Mucosa of descending colon (tissue), 3 donors: Measurements from ENCODE around the gene MACROD1. TPM values are rescaled to one million over a fixed set of nuclear protein-coding genes. Genes with fewer than 3 reads are reported as not detected.

Experiments used
- ATAC-seq: fragments of 200-7000 bp; cut with Tn5 transposase; one replicate; pipeline ENCODE4 v1.9.1; 2020; ENCODE audit warnings: mild to moderate bottlenecking, moderate library complexity
- DNase-seq, 3 donors: peaks; one replicate each; pipeline ENCODE4 v3.0.0-alpha.2; 2020
- H3K36me3 ChIP-seq: fragments of 200-600 bp; one replicate; pipeline ENCODE4 v1.8.0; 2021; ENCODE audit warnings: low read depth, mild to moderate bottlenecking
- H3K4me1 ChIP-seq: fragments of 200-600 bp; one replicate; pipeline ENCODE4 v1.8.0; 2021; ENCODE audit warnings: low read depth, mild to moderate bottlenecking
- H3K4me3 ChIP-seq: fragments of 200-600 bp; one replicate; pipeline ENCODE4 v1.8.0; 2021; ENCODE audit warnings: mild to moderate bottlenecking
- H3K9me3 ChIP-seq: fragments of 200-600 bp; one replicate; pipeline ENCODE4 v1.8.0; 2021; ENCODE audit warnings: mild to moderate bottlenecking
- intact Hi-C, 2 donors: fragments of 100-400 bp; cut with DNase I in 1 of 2; cut with micrococcal nuclease in 1 of 2; formaldehyde crosslinking; loops; one replicate each; pipeline versions ENCODE4 v1.11.0 to v1.11.1; 2022; cut with DNase I, micrococcal nuclease
- total RNA-seq, 3 donors: library from RNA; stranded (reverse); fragmentation: NEBNext Ultra II Directional in 2 of 3; extraction: Animal tissue kit (Norgen Biotek cat#: 25700) in 2 of 3; gene quantifications; one replicate each; pipeline versions ENCODE4 v1.2.1 to v1.2.4, GENCODE V29; 2021 to 2023
- TF ChIP-seq, protein P1 (sequence below): fragments of 200-600 bp; IDR thresholded peaks from one replicate; pipeline ENCODE4 v1.8.0; 2022; ENCODE audit warnings: antibody characterized with exemption, mild to moderate bottlenecking
- donor health status: DM: no; HTN: no; CAD: no; lungs with moderate emphysema.
- donor health status: DM: no; HTN: no; CAD: no.
- donor health status: DM: no; HTN: yes; CAD: no.

Gene MACROD1
- total RNA-seq, 3 donors from 2014 or later, result 26.7 to 38.7 (median 38.1) TPM

DNA sequence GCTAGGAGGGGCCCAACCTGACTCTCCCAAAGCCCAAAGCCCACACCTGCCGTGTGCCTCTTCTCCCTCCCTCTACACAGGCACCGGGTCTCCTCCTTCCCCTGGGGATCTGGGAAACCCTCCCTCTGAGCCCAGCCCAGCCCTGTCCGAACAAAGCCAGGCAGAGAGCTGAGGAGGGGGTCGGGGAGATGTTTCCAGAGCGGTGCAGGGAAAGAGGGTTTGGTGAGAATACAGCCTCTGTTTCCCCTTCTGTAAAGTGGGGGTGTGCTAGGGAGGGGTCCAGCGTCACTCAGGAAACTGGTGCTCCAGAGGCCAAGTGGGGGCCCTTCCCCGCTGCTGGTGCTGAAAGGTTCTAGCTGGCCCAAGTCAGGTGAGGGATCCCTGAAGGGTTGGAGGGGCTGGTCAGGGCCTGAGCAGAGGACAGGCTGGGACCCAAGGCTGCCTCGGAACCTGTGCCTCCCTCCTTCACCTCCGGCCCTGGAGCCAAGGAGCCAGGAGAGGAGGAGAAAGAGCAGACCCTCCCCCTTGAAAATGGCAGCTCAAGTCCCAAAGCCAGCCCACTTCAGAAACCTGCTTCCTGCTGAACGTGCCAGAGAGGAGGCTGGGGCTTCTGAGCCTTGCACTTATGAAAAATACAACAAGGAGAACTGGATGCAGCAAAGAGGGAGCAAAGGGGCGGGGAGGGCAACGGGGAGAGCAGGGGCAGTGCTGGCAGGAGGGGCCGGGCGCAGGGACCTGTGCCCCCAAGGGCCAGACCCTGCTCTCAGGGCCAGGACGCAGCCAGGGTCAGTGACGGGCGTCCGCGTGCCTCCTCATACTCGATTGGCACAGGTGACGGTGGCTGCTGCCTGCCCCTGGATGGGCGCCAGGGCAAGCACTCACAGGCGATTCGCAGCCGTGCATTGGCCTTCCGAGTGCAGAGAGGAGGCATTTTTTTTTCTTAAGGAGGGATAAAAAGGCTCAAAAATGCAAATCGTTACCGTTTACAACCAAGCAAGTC is 43.2 kb downstream of the MACROD1 start:
- intact Hi-C loops, result no loop called here
- H3K36me3 ChIP-seq, result no peaks in the 10 kb centered on the region
- ATAC-seq (no peak), DNase-seq (no peak)
- H3K9me3 ChIP-seq, result no peaks in the 10 kb centered on the region
- H3K4me3 ChIP-seq, result no peak overlapping the region
- TF ChIP-seq, protein P1, sequence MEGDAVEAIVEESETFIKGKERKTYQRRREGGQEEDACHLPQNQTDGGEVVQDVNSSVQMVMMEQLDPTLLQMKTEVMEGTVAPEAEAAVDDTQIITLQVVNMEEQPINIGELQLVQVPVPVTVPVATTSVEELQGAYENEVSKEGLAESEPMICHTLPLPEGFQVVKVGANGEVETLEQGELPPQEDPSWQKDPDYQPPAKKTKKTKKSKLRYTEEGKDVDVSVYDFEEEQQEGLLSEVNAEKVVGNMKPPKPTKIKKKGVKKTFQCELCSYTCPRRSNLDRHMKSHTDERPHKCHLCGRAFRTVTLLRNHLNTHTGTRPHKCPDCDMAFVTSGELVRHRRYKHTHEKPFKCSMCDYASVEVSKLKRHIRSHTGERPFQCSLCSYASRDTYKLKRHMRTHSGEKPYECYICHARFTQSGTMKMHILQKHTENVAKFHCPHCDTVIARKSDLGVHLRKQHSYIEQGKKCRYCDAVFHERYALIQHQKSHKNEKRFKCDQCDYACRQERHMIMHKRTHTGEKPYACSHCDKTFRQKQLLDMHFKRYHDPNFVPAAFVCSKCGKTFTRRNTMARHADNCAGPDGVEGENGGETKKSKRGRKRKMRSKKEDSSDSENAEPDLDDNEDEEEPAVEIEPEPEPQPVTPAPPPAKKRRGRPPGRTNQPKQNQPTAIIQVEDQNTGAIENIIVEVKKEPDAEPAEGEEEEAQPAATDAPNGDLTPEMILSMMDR, result no peak
- no peaks in the 10 kb centered on the region for H3K4me1 ChIP-seq

DNA sequence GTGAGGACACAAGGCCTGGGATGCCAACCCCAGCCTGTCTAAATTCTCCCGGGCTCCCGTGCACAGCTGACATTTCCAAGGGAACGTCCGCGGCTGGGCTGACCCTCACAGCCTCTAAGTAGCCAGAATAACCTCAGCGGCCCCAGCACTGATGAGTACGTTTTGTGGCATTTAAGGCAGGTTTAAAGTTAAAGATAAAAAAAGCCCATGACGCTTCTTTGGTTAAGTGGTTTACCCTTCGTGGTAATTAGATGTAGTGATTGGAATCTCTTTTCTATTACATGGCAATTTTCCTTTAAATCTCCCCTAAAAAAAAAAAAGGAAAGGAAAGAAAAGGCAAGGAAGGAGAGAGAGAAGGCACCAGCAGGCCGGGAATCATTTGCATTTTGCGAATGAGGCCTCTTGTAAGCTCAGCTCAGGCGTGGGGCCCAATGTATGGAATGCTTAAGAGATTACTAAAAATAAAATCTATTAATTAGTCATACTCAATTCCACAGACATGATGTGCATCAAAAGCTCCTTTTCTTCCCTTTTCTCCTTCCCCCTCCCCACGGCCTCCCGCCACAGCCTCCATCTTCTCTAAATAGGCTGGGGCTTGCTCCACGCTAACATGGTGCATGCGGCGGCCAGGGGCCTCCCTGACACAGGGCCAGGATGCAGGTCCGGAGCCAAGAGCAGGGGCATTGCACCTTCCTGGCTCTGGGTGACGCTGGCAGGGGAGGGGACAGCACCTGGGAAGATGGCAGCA is 44.1 kb downstream of the MACROD1 start:
- Histone ChIP-seq H3K36me3 (no peaks in the 10 kb centered on the region), H3K4me3 (no peak overlapping the region), H3K9me3 (no peaks in the 10 kb centered on the region), H3K4me1 (no peaks in the 10 kb centered on the region)
- intact Hi-C loops, result no loop called here
- no peak for DNase-seq
- ATAC-seq, result no peak
- TF ChIP-seq, protein P1, result no peak

DNA sequence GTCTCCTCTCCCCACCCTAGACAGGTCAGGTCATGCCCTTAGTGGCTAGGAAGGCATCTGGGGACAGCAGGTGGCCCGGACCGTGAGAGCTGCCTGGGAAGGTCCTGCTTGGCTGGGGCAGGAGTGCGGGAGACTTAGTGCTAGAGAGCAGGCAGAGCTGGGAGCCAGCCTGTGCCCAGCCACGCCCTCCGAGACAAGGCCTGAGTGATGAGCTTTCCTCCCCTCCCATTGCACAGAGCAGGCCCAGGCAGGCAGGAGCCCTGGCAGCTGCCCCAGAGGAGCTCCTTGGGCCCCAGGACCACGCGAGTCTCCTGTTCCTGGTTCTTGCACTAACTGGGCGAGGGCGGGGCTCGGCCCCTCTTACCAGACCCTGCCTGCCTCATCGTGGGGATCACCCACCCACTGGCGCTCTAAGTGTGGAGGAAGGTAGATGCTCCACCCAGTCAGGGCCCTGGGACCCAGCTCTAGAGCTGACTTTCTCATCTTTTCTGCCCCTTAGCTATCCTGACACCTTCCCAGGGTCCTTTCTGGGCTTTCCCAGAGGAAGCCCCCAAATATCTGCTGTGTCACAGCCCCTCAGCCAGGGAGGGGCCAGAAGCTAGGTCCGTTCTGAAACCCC is 44.9 kb downstream of the MACROD1 start:
- no peaks in the 10 kb centered on the region for H3K4me1 ChIP-seq
- DNase-seq, result no peak
- peak; percentile 44 for ATAC-seq
- intact Hi-C loops, result no loop called here
- no peaks in the 10 kb centered on the region for H3K36me3 ChIP-seq
- no peak overlapping the region for H3K4me3 ChIP-seq
- TF ChIP-seq, protein P1, result no peak
- H3K9me3 ChIP-seq, result no peaks in the 10 kb centered on the region

DNA sequence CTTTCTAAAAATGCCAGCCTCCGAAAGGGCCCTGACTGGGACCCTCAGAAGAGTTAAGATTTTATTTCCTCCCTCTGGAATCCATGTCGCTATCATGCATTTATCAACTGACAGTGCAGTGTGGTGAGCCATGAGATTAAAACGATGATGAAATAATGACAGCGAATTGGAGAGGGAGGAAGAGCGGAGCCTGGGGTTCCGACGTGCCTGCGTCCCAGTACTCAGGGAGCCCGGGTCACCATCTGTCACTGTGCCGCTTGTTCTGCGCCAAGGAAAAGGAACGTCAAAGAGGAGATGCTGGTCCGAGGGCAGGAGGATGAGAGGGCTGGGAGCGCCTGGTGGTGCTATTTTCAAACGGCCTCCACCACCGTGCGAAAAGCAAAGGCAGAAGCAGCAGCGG is 46.2 kb downstream of the MACROD1 start:
- no peaks in the 10 kb centered on the region for H3K36me3 ChIP-seq
- DNase-seq (no peak), ATAC-seq (no peak)
- no peaks in the 10 kb centered on the region for H3K4me1 ChIP-seq
- H3K9me3 ChIP-seq, result no peaks in the 10 kb centered on the region
- no peak overlapping the region for H3K4me3 ChIP-seq
- TF ChIP-seq, protein P1, result no peak
- intact Hi-C loops, result no loop called here

DNA sequence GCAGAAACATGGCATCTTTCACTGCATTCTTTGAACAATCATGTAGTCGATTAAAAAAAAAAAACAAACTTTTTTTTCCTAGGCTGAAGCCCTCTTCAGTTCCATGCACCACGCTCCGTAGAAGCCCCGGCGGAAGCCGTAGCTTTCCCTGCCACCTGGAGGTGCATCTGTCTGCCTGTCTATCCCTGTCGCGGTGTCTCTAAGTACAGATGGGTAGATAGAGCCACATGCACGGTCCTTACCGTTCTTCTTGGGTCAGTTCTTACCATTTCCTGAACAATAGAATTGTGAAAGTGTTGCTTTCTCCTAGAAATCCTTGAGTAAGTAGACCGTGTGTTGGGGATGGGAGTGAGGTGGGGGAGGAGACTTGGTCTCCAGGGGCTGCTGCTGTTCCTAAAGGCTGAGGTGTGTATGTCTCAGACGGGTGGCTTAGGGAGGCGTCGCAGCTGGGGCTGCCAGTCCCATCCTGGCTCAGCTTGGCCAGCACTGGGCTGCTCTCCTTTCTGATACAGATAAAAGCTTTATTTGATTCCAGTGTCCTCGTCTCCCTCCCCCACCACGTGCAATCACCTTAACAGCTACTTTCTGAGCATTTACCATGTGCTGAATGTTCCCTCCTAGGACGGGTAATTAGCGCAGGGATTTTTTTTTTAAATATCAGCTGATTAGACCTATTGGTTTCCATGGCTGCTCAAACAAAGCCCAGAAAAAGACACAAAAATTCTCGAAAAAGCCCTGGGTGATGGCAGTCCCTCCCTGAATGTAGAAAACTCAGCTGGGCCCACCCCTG is 46.8 kb downstream of the MACROD1 start:
- Histone ChIP-seq H3K9me3 (no peaks in the 10 kb centered on the region), H3K4me3 (no peak overlapping the region), H3K36me3 (no peaks in the 10 kb centered on the region), H3K4me1 (no peaks in the 10 kb centered on the region)
- no peak for DNase-seq
- no peak for ATAC-seq
- intact Hi-C loops, result no loop called here
- TF ChIP-seq, protein P1, result no peak
